ENCODE results near the gene PLXNA4.

PLXNA4 gene

DNA sequence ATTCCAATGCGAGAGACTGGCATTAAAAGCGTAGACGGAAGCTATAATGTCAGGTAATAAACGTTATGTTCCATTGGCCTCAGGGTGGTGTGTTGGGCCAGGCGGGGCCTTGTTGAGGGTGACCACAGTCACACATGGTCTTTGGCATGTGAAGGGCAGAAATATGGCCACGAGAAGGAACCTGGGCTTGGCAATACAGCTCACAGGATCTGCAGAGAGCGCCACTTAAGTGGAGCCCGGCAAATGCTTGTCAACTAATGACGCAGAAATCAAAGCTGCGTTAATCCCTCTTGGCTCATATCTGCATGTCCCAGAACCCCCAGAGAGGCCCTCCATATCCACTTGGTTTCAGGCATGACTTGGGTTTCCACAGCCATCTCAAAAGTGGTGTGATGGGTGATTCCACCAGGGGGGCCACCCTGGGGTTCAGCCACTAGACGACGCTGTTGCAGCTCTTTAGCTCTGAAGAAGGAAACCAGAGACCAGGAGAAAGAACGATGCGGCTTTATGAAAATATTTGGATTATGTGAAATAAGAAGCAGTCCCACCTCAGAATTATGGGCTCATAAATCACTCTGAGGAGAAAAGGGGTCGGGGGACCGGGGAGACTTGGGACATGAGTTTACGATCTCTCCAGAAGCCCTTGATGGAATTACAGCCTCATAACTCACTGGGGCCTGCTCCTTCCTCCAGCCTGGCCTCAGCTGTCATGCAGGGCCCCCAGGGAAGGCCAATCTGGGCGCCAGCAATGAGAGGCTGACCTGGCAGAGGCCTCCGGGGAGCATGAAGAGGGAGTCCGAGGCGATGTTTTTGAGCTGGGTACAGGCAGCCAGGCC is 462.5 kb downstream of the PLXNA4 start:
- Histone ChIP-seq H3F3A (ENCODE audit: control insufficient read depth, insufficient read depth) (no peaks in the 10 kb centered on the region), H3K36me3 (ENCODE audit: control insufficient read depth, low read length) (no peaks in the 10 kb centered on the region), H3K27me3 (ENCODE audit: control insufficient read depth, low read length) (no peaks in the 10 kb centered on the region), H3K79me2 (ENCODE audit: control insufficient read depth, low read length) (no peaks in the 10 kb centered on the region), H3K4me1 (ENCODE audit: control insufficient read depth, low read length) (no peaks in the 10 kb centered on the region), H3K9me3 (ENCODE audit: control insufficient read depth, insufficient read depth, low read length) (no peaks in the 10 kb centered on the region), H3K4me3 (ENCODE audit: low read length) (no peak overlapping the region), H3K27ac (ENCODE audit: low read depth, low read length) (no peak overlapping the region), H3K4me2 (ENCODE audit: low read length) (no peak overlapping the region), H3K9me2 (replicated peaks; ENCODE audit: control insufficient read depth, low read length) (no peaks in the 10 kb centered on the region), H4K20me1 (ENCODE audit: control insufficient read depth, insufficient read depth, low read depth, low read length) (no peaks in the 10 kb centered on the region)
- TF ChIP-seq CTCF (IDR thresholded peaks at IDR 0.05; ENCODE audit: low read depth, low read length, poor library complexity, severe bottlenecking) (no peak), EZH2phosphoT487 (IDR thresholded peaks at IDR 0.05; ENCODE audit: borderline replicate concordance, low read length) (no peak)

DNA sequence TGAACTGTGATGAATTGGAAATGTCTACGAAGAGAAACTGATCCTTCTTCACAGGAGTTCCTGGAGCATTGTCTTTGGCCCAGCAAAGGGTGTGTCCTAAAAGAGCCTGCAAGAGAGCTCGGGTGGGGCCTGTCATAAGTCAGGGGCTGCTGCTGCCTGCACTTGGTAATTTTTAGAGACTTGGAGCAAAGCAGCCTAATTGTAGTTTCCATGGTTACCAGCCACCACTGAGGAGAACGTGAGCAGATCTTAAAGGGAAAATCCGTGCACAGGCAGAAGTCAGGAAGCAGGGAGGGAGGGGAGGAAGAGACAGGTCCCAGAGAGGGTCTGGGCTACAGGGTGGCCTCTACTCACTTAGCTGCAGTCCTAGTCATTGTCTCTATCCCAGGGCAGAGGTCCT is 463.6 kb downstream of the PLXNA4 start:
- no peaks in the 10 kb centered on the region for H3K27me3 ChIP-seq (ENCODE audit: control insufficient read depth, low read length)
- H3F3A ChIP-seq (ENCODE audit: control insufficient read depth, insufficient read depth): no peaks in the 10 kb centered on the region
- H3K4me2 ChIP-seq (ENCODE audit: low read length): no peak overlapping the region
- H3K27ac ChIP-seq (ENCODE audit: low read depth, low read length): no peak overlapping the region
- no peaks in the 10 kb centered on the region for H3K36me3 ChIP-seq (ENCODE audit: control insufficient read depth, low read length)
- no peak for TF ChIP-seq EZH2phosphoT487 (IDR thresholded peaks at IDR 0.05; ENCODE audit: borderline replicate concordance, low read length)
- TF ChIP-seq CTCF (IDR thresholded peaks at IDR 0.05; ENCODE audit: low read depth, low read length, poor library complexity, severe bottlenecking): no peak
- no peaks in the 10 kb centered on the region for H3K4me1 ChIP-seq (ENCODE audit: control insufficient read depth, low read length)
- H3K9me2 ChIP-seq (replicated peaks; ENCODE audit: control insufficient read depth, low read length): no peaks in the 10 kb centered on the region
- no peak overlapping the region for H3K4me3 ChIP-seq (ENCODE audit: low read length)
- no peaks in the 10 kb centered on the region for H3K9me3 ChIP-seq (ENCODE audit: control insufficient read depth, insufficient read depth, low read length)
- no peaks in the 10 kb centered on the region for H3K79me2 ChIP-seq (ENCODE audit: control insufficient read depth, low read length)
- no peaks in the 10 kb centered on the region for H4K20me1 ChIP-seq (ENCODE audit: control insufficient read depth, insufficient read depth, low read depth, low read length)

DNA sequence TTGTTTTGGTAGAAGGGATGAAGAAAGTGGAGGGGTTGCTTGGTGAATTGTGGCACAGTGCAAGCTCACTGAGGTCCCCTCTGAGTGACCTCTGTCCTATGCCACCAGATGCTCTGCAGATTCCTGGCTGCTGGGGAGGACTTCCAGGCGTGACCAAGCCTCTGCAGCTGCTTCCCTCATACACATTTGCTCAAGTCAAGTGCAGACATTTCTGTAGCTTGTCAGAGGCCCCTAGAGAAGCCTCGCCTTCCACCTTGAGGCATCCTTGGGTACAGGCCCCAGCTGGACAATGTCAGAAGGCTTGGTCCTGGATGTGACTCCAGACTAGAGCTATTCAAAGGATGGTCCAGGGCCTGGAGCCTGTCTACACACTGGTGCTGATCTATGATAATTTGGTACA is 464.2 kb downstream of the PLXNA4 start:
- no peaks in the 10 kb centered on the region for H3K27me3 ChIP-seq (ENCODE audit: control insufficient read depth, low read length)
- no peaks in the 10 kb centered on the region for H3K4me1 ChIP-seq (ENCODE audit: control insufficient read depth, low read length)
- no peak overlapping the region for H3K4me3 ChIP-seq (ENCODE audit: low read length)
- no peaks in the 10 kb centered on the region for H3K9me2 ChIP-seq (replicated peaks; ENCODE audit: control insufficient read depth, low read length)
- H3F3A ChIP-seq (ENCODE audit: control insufficient read depth, insufficient read depth): no peaks in the 10 kb centered on the region
- no peaks in the 10 kb centered on the region for H3K79me2 ChIP-seq (ENCODE audit: control insufficient read depth, low read length)
- H3K4me2 ChIP-seq (ENCODE audit: low read length): no peak overlapping the region
- H3K36me3 ChIP-seq (ENCODE audit: control insufficient read depth, low read length): no peaks in the 10 kb centered on the region
- TF ChIP-seq EZH2phosphoT487 (IDR thresholded peaks at IDR 0.05; ENCODE audit: borderline replicate concordance, low read length) (no peak), CTCF (IDR thresholded peaks at IDR 0.05; ENCODE audit: low read depth, low read length, poor library complexity, severe bottlenecking) (no peak)
- no peaks in the 10 kb centered on the region for H3K9me3 ChIP-seq (ENCODE audit: control insufficient read depth, insufficient read depth, low read length)
- no peak overlapping the region for H3K27ac ChIP-seq (ENCODE audit: low read depth, low read length)
- H4K20me1 ChIP-seq (ENCODE audit: control insufficient read depth, insufficient read depth, low read depth, low read length): no peaks in the 10 kb centered on the region

Measured in DOHH2 (cell line).